Panc1 (cell line): ENCODE data around the gene RDH13. TPM values are rescaled to one million over a fixed set of nuclear protein-coding genes. Genes with fewer than 3 reads are reported as not detected.

ENCODE experiments used
- ATAC-seq: fragments of 200-7000 bp; cut with Tn5 transposase; 2 replicates; pipeline ENCODE4 v1.9.1; 2020; ENCODE audit warnings: mild to moderate bottlenecking, moderate library complexity
- BruUV-seq: library from RNA; stranded (reverse); fragments of 400-500 nt; replicated peaks from 2 replicates; lab custom pipeline; 2021; lab: Mats Ljungman, UMichigan
- CTCF ChIA-PET: fragments of 300-600 bp; sonication (Branson Sonifier 250); formaldehyde crosslinking; loops from one replicate; lab custom pipeline; 2022; ENCODE audit warnings: antibody characterized with exemption; lab: Charles Lee
- POLR2A ChIA-PET: fragments of 300-600 bp; sonication (Branson Sonifier 250); formaldehyde crosslinking; loops from one replicate; lab custom pipeline; 2022; ENCODE audit warnings: antibody characterized with exemption; lab: Charles Lee
- DNase-seq: peaks from one replicate; pipeline ENCODE4 v3.0.0-alpha.2; 2010; ENCODE audit warnings: low read depth, low spot score
- H3K27ac ChIP-seq: 2 replicates; pipeline ENCODE4 v1.5.1; 2011; ENCODE audit warnings: mild to moderate bottlenecking, low read length, inconsistent platforms
- H3K27me3 ChIP-seq: fragments of 200-500 bp; sonication (Bioruptor generic); 2 replicates; pipeline ENCODE4 v1.6.0; 2014; ENCODE audit warnings: low read length, inconsistent platforms; ENCODE audit not compliant: control insufficient read depth, insufficient read depth
- H3K36me3 ChIP-seq: fragments of 200-500 bp; sonication (Bioruptor generic); 2 replicates; pipeline ENCODE4 v1.5.1; 2014; ENCODE audit warnings: inconsistent platforms, mild to moderate bottlenecking, low read length, moderate library complexity; ENCODE audit not compliant: control insufficient read depth, insufficient read depth
- H3K4me1 ChIP-seq: 2 replicates; pipeline ENCODE4 v1.5.1; 2011; ENCODE audit warnings: inconsistent platforms, mild to moderate bottlenecking, low read length, moderate library complexity; ENCODE audit not compliant: control insufficient read depth, insufficient read depth
- H3K4me3 ChIP-seq, 2 experiments: 2 replicates each; pipeline ENCODE4 v1.5.1; 2011 to 2012; ENCODE audit warnings: low read depth in 2 of 2, low read length in 2 of 2, mild to moderate bottlenecking in 2 of 2, inconsistent platforms in 1 of 2, moderate library complexity in 1 of 2
- H3K9me3 ChIP-seq: fragments of 200-500 bp; sonication (Bioruptor generic); 2 replicates; pipeline ENCODE4 v1.5.1; 2014; ENCODE audit warnings: low read depth, mild to moderate bottlenecking, inconsistent platforms, low read length, moderate library complexity; ENCODE audit not compliant: control insufficient read depth, insufficient read depth
- SIN3A ChIP-seq: IDR thresholded peaks from 2 replicates; pipeline ENCODE4 v1.6.1; 2012; ENCODE audit warnings: low read depth, mild to moderate bottlenecking, low read length, moderate library complexity, borderline replicate concordance; ENCODE audit not compliant: insufficient read depth
- TCF7L2 ChIP-seq: IDR thresholded peaks from 2 replicates; pipeline ENCODE4 v1.6.1; 2011; ENCODE audit warnings: mild to moderate bottlenecking, low read depth, low read length, inconsistent platforms
- in situ Hi-C: cut with HindIII; loops from 2 replicates; pipeline ENCODE4 v1.10.0; 2016; ENCODE audit warnings: low sequenced_read_pairs, low pct_unique_long_range_greater_than_20kb
- intact Hi-C: fragments of 100-400 bp; cut with micrococcal nuclease; formaldehyde crosslinking; loops from one replicate; pipeline ENCODE4 v1.10.0; 2022; ENCODE audit not compliant: unreplicated experiment
- total RNA-seq: library from RNA; stranded (reverse); gene quantifications from one replicate; pipeline ENCODE4 v1.2.1, GENCODE V29; 2021; ENCODE audit not compliant: unreplicated experiment
- TF ChIP-seq, protein P1 (sequence below), 2 experiments: IDR thresholded peaks; 2 replicates each; pipeline ENCODE4 v1.6.1; 2011 to 2012; ENCODE audit warnings: low read depth in 2 of 2, control low read depth in 1 of 2, low read length in 1 of 2, mild to moderate bottlenecking in 1 of 2, moderate library complexity in 1 of 2; ENCODE audit not compliant: insufficient read depth in 1 of 2
- TF ChIP-seq, protein P2 (sequence below): fragments of 450-650 bp; IDR thresholded peaks from 2 replicates; pipeline ENCODE4 v1.5.1; 2017; ENCODE audit warnings: mild to moderate bottlenecking

The RDH13 gene
- total RNA-seq, 1 experiment from 2014 or later = 37.8 TPM

DNA sequence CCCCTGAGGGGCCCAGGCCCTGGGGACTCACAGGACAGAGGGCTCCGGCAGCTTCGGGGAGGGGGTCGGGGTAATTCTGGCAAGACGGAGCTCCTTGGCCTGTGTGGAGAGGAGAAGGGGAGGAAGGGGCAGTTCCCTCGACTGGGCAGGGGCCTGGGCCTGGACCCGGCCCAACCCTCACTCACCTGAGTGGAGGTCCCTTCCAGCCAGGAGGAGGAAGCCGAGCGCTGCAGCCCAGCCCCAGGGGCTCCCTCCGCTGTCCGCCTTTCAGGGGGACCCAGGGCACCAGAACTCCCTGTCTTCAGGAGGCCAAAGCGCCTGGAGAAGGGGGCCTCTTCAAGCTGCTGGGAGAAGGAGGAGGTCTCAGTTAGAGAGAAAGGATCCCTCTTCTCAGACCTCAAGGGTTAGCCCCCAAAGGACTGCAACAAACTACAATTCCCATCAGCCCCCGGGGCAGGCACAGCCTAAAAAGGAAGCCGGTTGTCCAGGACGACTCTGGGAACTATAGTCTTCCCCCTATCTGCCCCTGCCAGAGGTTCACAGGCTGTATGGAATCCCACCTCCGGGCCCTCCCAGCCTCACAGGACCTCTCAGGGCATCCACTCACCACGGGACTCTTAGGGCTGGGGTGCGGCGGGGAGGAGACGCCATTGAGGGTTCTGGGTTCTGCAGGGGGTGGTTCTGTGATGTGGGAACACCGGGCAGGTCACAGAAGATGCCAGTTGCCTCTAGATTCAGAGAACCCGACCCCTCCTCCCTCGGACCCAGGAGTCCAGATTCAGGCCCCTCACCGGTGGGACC is 32.5 kb upstream of the RDH13 start:
- intact Hi-C loops (no loop called here), in situ Hi-C loops (no loop called here)
- DNase-seq (no peak), ATAC-seq (peak; percentile 77)
- BruUV-seq = no TSS peak
- peaks cover 26% of the 10 kb centered on the region for H3K4me1 ChIP-seq
- H3K36me3 ChIP-seq = peaks cover 2% of the 10 kb centered on the region; the same call in 1 of the 2 replicates
- no peak overlapping the region for H3K4me3 ChIP-seq
- H3K9me3 ChIP-seq = no peaks in the 10 kb centered on the region
- H3K27me3 ChIP-seq = no peaks in the 10 kb centered on the region
- POLR2A ChIA-PET = no interaction called here
- no peak overlapping the region for H3K27ac ChIP-seq
- TF ChIP-seq, protein P1, sequence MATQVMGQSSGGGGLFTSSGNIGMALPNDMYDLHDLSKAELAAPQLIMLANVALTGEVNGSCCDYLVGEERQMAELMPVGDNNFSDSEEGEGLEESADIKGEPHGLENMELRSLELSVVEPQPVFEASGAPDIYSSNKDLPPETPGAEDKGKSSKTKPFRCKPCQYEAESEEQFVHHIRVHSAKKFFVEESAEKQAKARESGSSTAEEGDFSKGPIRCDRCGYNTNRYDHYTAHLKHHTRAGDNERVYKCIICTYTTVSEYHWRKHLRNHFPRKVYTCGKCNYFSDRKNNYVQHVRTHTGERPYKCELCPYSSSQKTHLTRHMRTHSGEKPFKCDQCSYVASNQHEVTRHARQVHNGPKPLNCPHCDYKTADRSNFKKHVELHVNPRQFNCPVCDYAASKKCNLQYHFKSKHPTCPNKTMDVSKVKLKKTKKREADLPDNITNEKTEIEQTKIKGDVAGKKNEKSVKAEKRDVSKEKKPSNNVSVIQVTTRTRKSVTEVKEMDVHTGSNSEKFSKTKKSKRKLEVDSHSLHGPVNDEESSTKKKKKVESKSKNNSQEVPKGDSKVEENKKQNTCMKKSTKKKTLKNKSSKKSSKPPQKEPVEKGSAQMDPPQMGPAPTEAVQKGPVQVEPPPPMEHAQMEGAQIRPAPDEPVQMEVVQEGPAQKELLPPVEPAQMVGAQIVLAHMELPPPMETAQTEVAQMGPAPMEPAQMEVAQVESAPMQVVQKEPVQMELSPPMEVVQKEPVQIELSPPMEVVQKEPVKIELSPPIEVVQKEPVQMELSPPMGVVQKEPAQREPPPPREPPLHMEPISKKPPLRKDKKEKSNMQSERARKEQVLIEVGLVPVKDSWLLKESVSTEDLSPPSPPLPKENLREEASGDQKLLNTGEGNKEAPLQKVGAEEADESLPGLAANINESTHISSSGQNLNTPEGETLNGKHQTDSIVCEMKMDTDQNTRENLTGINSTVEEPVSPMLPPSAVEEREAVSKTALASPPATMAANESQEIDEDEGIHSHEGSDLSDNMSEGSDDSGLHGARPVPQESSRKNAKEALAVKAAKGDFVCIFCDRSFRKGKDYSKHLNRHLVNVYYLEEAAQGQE (IDR thresholded peaks at IDR 0.05; ENCODE audit: insufficient read depth in 1 of 2, low read depth in 2 of 2, low read length in 1 of 2) = no peak
- no peak for TF ChIP-seq TCF7L2
- TF ChIP-seq, protein P2, sequence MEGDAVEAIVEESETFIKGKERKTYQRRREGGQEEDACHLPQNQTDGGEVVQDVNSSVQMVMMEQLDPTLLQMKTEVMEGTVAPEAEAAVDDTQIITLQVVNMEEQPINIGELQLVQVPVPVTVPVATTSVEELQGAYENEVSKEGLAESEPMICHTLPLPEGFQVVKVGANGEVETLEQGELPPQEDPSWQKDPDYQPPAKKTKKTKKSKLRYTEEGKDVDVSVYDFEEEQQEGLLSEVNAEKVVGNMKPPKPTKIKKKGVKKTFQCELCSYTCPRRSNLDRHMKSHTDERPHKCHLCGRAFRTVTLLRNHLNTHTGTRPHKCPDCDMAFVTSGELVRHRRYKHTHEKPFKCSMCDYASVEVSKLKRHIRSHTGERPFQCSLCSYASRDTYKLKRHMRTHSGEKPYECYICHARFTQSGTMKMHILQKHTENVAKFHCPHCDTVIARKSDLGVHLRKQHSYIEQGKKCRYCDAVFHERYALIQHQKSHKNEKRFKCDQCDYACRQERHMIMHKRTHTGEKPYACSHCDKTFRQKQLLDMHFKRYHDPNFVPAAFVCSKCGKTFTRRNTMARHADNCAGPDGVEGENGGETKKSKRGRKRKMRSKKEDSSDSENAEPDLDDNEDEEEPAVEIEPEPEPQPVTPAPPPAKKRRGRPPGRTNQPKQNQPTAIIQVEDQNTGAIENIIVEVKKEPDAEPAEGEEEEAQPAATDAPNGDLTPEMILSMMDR = no peak
- CTCF ChIA-PET = interaction anchor here (0.6 kb wide), 1 partner anchor 61 kb away, joined by 3 read pairs; no protein-coding TSS in a partner anchor

DNA sequence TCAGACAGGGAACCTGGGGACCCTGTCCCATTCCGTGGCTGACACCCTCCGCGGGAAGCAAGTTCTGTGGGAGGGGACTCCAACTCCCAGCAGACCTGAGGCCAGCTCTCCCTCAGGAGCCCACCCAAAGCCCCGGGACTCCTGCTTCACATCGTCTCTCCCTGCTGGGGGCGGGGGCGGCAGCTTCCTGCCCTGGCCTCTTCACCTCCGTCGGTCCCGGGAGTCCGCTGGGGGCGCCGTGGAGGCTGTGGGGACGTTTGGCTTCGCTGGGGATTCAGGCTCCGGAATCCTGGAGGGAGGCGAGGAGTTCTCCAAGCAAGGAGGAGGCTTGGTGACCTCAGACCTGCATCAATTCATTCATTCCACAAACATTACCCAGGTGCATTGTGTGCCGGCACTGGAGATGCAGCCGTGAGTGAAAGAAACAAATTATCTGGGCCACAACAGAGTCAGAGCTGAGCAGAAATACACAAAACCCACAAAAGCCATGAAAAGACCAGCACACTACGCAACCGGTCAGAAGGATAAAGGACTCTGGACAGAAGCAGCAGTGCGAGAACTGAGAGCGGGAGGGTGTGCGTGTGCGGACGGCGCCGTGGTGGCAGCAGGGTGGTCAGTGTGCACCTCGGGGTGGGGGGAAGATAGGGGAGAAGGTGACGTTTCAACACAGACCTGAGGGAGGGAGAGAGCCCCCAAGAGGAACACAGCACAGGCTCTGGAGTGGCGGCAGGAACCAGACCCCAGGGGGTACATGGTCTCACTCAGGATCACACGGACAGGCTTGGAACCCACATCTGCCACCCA is 31.7 kb upstream of the RDH13 start:
- no peak for DNase-seq
- ATAC-seq = peak; percentile 46

More for the DNA sequence above, 31.7 kb upstream of the RDH13 start:
- ChIA-PET CTCF (interaction anchor here (0.6 kb wide), 1 partner anchor 62 kb away, joined by 3 read pairs; no protein-coding TSS in a partner anchor), POLR2A (interaction anchor here (0.7 kb wide), 1 partner anchor 15 kb away, joined by 3 read pairs; no protein-coding TSS in a partner anchor)
- intact Hi-C loops = no loop called here
- peaks cover 27% of the 10 kb centered on the region for H3K4me1 ChIP-seq
- H3K4me3 ChIP-seq = no peak overlapping the region
- H3K9me3 ChIP-seq = no peaks in the 10 kb centered on the region
- in situ Hi-C loops = no loop called here
- peaks cover 2% of the 10 kb centered on the region; the same call in 1 of the 2 replicates for H3K36me3 ChIP-seq
- TF ChIP-seq SIN3A = no peak
- TF ChIP-seq, protein P2 = peak; percentile 83
- peak overlapping the region; percentile 34; the same call in 1 of the 2 replicates for H3K27ac ChIP-seq
- no TSS peak for BruUV-seq
- no peaks in the 10 kb centered on the region for H3K27me3 ChIP-seq
